WTC11 (cell line): ENCODE data around the gene WWOX. TPM values are rescaled to one million over a fixed set of nuclear protein-coding genes. Genes with fewer than 3 reads are reported as not detected.

Experiments used
- ATAC-seq: fragments of 200-7000 bp; cut with Tn5 transposase; 2 replicates; pipeline ENCODE4 v1.10.0; 2021; ENCODE audit warnings: mild to moderate bottlenecking, moderate library complexity
- CTCF ChIA-PET: fragments of 300-600 bp; sonication (Branson Sonifier 250); formaldehyde crosslinking; loops from one replicate; lab custom pipeline; 2021; ENCODE audit warnings: antibody characterized with exemption; lab: Charles Lee
- POLR2A ChIA-PET: fragments of 350-600 bp; sonication (Branson Sonifier 250); formaldehyde crosslinking; loops from one replicate; lab custom pipeline; 2021; ENCODE audit warnings: antibody characterized with exemption; lab: Charles Lee
- DNase-seq: peaks from one replicate; pipeline ENCODE4 v3.0.0; 2021; ENCODE audit warnings: low spot score
- H3K27ac Mint-ChIP-seq: 2 replicates; pipeline ENCODE4 v1.8.0; 2021; ENCODE audit warnings: mixed read lengths
- H3K27me3 Mint-ChIP-seq: 2 replicates; pipeline ENCODE4 v1.8.0; 2021; ENCODE audit warnings: low read depth, mild to moderate bottlenecking, moderate library complexity, mixed read lengths
- H3K36me3 Mint-ChIP-seq: 2 replicates; pipeline ENCODE4 v1.8.0; 2021; ENCODE audit warnings: mixed read lengths
- H3K4me1 Mint-ChIP-seq: 2 replicates; pipeline ENCODE4 v1.8.0; 2022; ENCODE audit warnings: mixed read lengths
- H3K4me3 Mint-ChIP-seq: 2 replicates; pipeline ENCODE4 v1.8.0; 2021; ENCODE audit warnings: mild to moderate bottlenecking, moderate library complexity, mixed read lengths
- H3K9me3 Mint-ChIP-seq: 2 replicates; pipeline ENCODE4 v1.8.0; 2021; ENCODE audit warnings: mixed read lengths
- ATF1 ChIP-seq: sonication (generic); formaldehyde crosslinking; IDR thresholded peaks from 2 replicates; pipeline ENCODE4 v1.8.1; 2023; ENCODE audit warnings: mild to moderate bottlenecking, moderate library complexity, missing genetic modification reagents
- ATF3 ChIP-seq: sonication (generic); formaldehyde crosslinking; conservative IDR thresholded peaks from 2 replicates; pipeline ENCODE4 v1.8.1; 2022; ENCODE audit warnings: mild to moderate bottlenecking, missing genetic modification reagents
- CREB1 ChIP-seq: sonication (generic); formaldehyde crosslinking; IDR thresholded peaks from 2 replicates; pipeline ENCODE4 v1.8.0; 2023; ENCODE audit warnings: mild to moderate bottlenecking, missing genetic modification reagents
- FOXJ3 ChIP-seq: sonication (generic); formaldehyde crosslinking; IDR thresholded peaks from 2 replicates; pipeline ENCODE4 v1.9.0; 2021; ENCODE audit warnings: missing genetic modification reagents, mild to moderate bottlenecking, borderline replicate concordance
- FOXK1 ChIP-seq: sonication (generic); formaldehyde crosslinking; IDR thresholded peaks from 2 replicates; pipeline ENCODE4 v1.8.0; 2022; ENCODE audit warnings: mild to moderate bottlenecking, moderate library complexity, missing genetic modification reagents
- GRHL2 ChIP-seq: fragments of 250-450 bp; sonication (Bioruptor Pico); IDR thresholded peaks from 2 replicates; pipeline ENCODE4 v1.8.0; 2022; ENCODE audit warnings: mild to moderate bottlenecking, moderate library complexity; ENCODE audit not compliant: insufficient replicate concordance, severe bottlenecking
- IRF1 ChIP-seq: sonication (generic); formaldehyde crosslinking; IDR thresholded peaks from 2 replicates; pipeline ENCODE4 v1.8.0; 2023; ENCODE audit warnings: missing genetic modification reagents
- MXD4 ChIP-seq: fragments of 250-450 bp; sonication (Bioruptor Pico); IDR thresholded peaks from 2 replicates; pipeline ENCODE4 v1.8.0; 2021; ENCODE audit warnings: mild to moderate bottlenecking, moderate library complexity, borderline replicate concordance
- MYBL2 ChIP-seq: sonication (generic); formaldehyde crosslinking; IDR thresholded peaks from 2 replicates; pipeline ENCODE4 v1.8.1; 2023; ENCODE audit warnings: mild to moderate bottlenecking, moderate library complexity, missing genetic modification reagents
- NR1H2 ChIP-seq: sonication (generic); formaldehyde crosslinking; IDR thresholded peaks from 2 replicates; pipeline ENCODE4 v1.9.0; 2021; ENCODE audit warnings: mild to moderate bottlenecking, moderate library complexity, missing genetic modification reagents
- NR2C2 ChIP-seq: sonication (generic); formaldehyde crosslinking; IDR thresholded peaks from 2 replicates; pipeline ENCODE4 v1.8.0; 2022; ENCODE audit warnings: mild to moderate bottlenecking, missing genetic modification reagents
- PRDM15 ChIP-seq: sonication (generic); formaldehyde crosslinking; IDR thresholded peaks from 2 replicates; pipeline ENCODE4 v1.8.0; 2022; ENCODE audit warnings: missing genetic modification reagents
- RORB ChIP-seq: fragments of 250-450 bp; sonication (Bioruptor Pico); IDR thresholded peaks from 2 replicates; pipeline ENCODE4 v1.9.0; 2021; ENCODE audit warnings: mild to moderate bottlenecking
- SMAD3 ChIP-seq: sonication (generic); formaldehyde crosslinking; IDR thresholded peaks from 2 replicates; pipeline ENCODE4 v1.8.0; 2022; ENCODE audit warnings: missing genetic modification reagents, mild to moderate bottlenecking, borderline replicate concordance
- SMAD4 ChIP-seq: sonication (generic); formaldehyde crosslinking; IDR thresholded peaks from 2 replicates; pipeline ENCODE4 v1.8.0; 2022; ENCODE audit warnings: mild to moderate bottlenecking, missing genetic modification reagents
- STAT6 ChIP-seq: sonication (generic); formaldehyde crosslinking; conservative IDR thresholded peaks from 2 replicates; pipeline ENCODE4 v1.8.1; 2023; ENCODE audit warnings: mild to moderate bottlenecking, low read depth, missing genetic modification reagents, moderate library complexity
- TCF7 ChIP-seq: sonication (generic); formaldehyde crosslinking; IDR thresholded peaks from 2 replicates; pipeline ENCODE4 v1.8.0; 2022; ENCODE audit warnings: mild to moderate bottlenecking, low read depth, missing genetic modification reagents, moderate library complexity
- TEAD1 ChIP-seq: sonication (generic); formaldehyde crosslinking; IDR thresholded peaks from 2 replicates; pipeline ENCODE4 v1.8.0; 2022; ENCODE audit warnings: mild to moderate bottlenecking, missing genetic modification reagents
- TP53 ChIP-seq: sonication (generic); formaldehyde crosslinking; IDR thresholded peaks from 2 replicates; pipeline ENCODE4 v1.8.1; 2023; ENCODE audit warnings: mild to moderate bottlenecking, missing genetic modification reagents
- ZNF263 ChIP-seq: sonication (generic); formaldehyde crosslinking; IDR thresholded peaks from 2 replicates; pipeline ENCODE4 v1.8.1; 2022; ENCODE audit warnings: low read depth, mild to moderate bottlenecking, moderate library complexity, missing genetic modification reagents
- ZNF396 ChIP-seq: fragments of 250-450 bp; sonication (Bioruptor Pico); IDR thresholded peaks from 2 replicates; pipeline ENCODE4 v1.8.0; 2021; ENCODE audit warnings: mild to moderate bottlenecking, moderate library complexity, borderline replicate concordance
- ZNF416 ChIP-seq: fragments of 250-450 bp; sonication (Bioruptor Pico); IDR thresholded peaks from 2 replicates; pipeline ENCODE4 v1.9.0; 2021; ENCODE audit warnings: mild to moderate bottlenecking, inconsistent platforms
- ZNF423 ChIP-seq: fragments of 250-450 bp; sonication (Bioruptor Pico); IDR thresholded peaks from 2 replicates; pipeline ENCODE4 v2.1.2; 2022; ENCODE audit warnings: mild to moderate bottlenecking, moderate library complexity
- ZNF425 ChIP-seq: fragments of 250-450 bp; sonication (Bioruptor Pico); conservative IDR thresholded peaks from 2 replicates; pipeline ENCODE4 v1.9.0; 2021; ENCODE audit warnings: mild to moderate bottlenecking
- ZNF671 ChIP-seq: fragments of 250-450 bp; sonication (Bioruptor Pico); IDR thresholded peaks from 2 replicates; pipeline ENCODE4 v1.8.0; 2021; ENCODE audit warnings: mild to moderate bottlenecking
- total RNA-seq: library from RNA; stranded (reverse); gene quantifications from 3 replicates; pipeline ENCODE4 v1.2.3, GENCODE V29; 2021

The WWOX gene
- total RNA-seq, 1 experiment from 2014 or later, result 15.7 TPM

- H3K27ac Mint-ChIP-seq, result no peak overlapping the region
- H3K9me3 Mint-ChIP-seq, result peaks cover 10% of the 10 kb centered on the region
- DNase-seq, result no peak
- TF ChIP-seq STAT6 (CRISPR knock-in tag) (no peak), ZNF416 (CRISPR knock-in tag) (no peak), SMAD3 (no peak), ZNF671 (CRISPR knock-in tag) (no peak), ATF3 (CRISPR knock-in tag) (no peak), ZNF396 (no peak), NR2C2 (CRISPR knock-in tag) (no peak), RORB (CRISPR knock-in tag) (no peak), ZNF425 (CRISPR knock-in tag) (no peak), NR1H2 (CRISPR knock-in tag) (no peak), ZNF263 (CRISPR knock-in tag) (no peak), MXD4 (no peak), FOXK1 (no peak), IRF1 (CRISPR knock-in tag) (no peak), PRDM15 (no peak)
- ChIA-PET CTCF (no interaction called here), POLR2A (no interaction called here)
- no peaks in the 10 kb centered on the region; the same call in 1 of the 2 replicates for H3K27me3 Mint-ChIP-seq
- ATAC-seq, result no peak
- H3K4me1 Mint-ChIP-seq, result peaks cover 21% of the 10 kb centered on the region
- no peak overlapping the region for H3K4me3 Mint-ChIP-seq
- no peaks in the 10 kb centered on the region; the same call in 1 of the 2 replicates for H3K36me3 Mint-ChIP-seq
Measured at GRCh38 chr16:78556421-78556820, 457.0 kb downstream of the WWOX start.

- Mint-ChIP-seq H3K4me1 (peaks cover 8% of the 10 kb centered on the region; the same call in 1 of the 2 replicates), H3K27me3 (no peaks in the 10 kb centered on the region), H3K9me3 (peaks cover 24% of the 10 kb centered on the region), H3K4me3 (no peak overlapping the region), H3K27ac (no peak overlapping the region), H3K36me3 (peaks cover 9% of the 10 kb centered on the region)
- ChIA-PET POLR2A (no interaction called here), CTCF (no interaction called here)
- ATAC-seq, result no peak
- no peak for DNase-seq
- TF ChIP-seq TEAD1 (CRISPR knock-in tag) (no peak), TCF7 (CRISPR knock-in tag) (no peak), ZNF423 (CRISPR knock-in tag) (no peak), TP53 (CRISPR knock-in tag) (no peak), GRHL2 (CRISPR knock-in tag) (no peak), MYBL2 (no peak), PRDM15 (no peak), FOXJ3 (CRISPR knock-in tag) (no peak), ATF1 (CRISPR knock-in tag) (no peak), NR1H2 (CRISPR knock-in tag) (no peak), ZNF416 (CRISPR knock-in tag) (no peak), CREB1 (CRISPR knock-in tag) (no peak), SMAD4 (CRISPR knock-in tag) (no peak)
Measured at GRCh38 chr16:78560997-78561396, 461.5 kb downstream of the WWOX start.
